Body of pancreas (tissue), 4 donors: ENCODE measurements around the gene MAST3. TPM values are rescaled to one million over a fixed set of nuclear protein-coding genes. Genes with fewer than 3 reads are reported as not detected.

Source experiments
- ATAC-seq: fragments of 150-250 bp; one replicate; pipeline ENCODE4 v1.9.1; 2016
- DNase-seq, 4 donors: peaks; one replicate each; pipeline ENCODE4 v3.0.0-alpha.2; 2019
- H3K27ac ChIP-seq, 4 donors: fragments of 200-600 bp; sonication (generic); 1 replicate in 3 of 4; 2 replicates in 1 of 4; pipeline versions ENCODE4 v1.5.1 to v1.6.1; 2016 to 2019; ENCODE audit warnings: mild to moderate bottlenecking in 1 of 4, mixed read lengths in 1 of 4, moderate library complexity in 1 of 4
- H3K27me3 ChIP-seq, 2 donors: fragments of 200-600 bp; sonication (generic); one replicate each; pipeline ENCODE4 v1.6.0; 2016; ENCODE audit warnings: mild to moderate bottlenecking in 1 of 2
- H3K36me3 ChIP-seq, 2 donors: fragments of 200-600 bp; sonication (generic); replicated peaks in 1 of 2; 2 replicates each; pipeline ENCODE4 v1.5.1; 2016; ENCODE audit warnings: low read depth in 2 of 2; ENCODE audit not compliant: insufficient read depth in 1 of 2
- H3K4me1 ChIP-seq: fragments of 200-600 bp; sonication (generic); one replicate; pipeline ENCODE4 v1.6.0; 2016
- H3K4me3 ChIP-seq, 2 donors: fragments of 200-600 bp; sonication (generic); 1 replicate in 1 of 2; 2 replicates in 1 of 2; pipeline ENCODE4 v1.5.1; 2016 to 2019
- H3K9me3 ChIP-seq, 3 donors: fragments of 200-600 bp; sonication (generic); 1 replicate in 2 of 3; 2 replicates in 1 of 3; pipeline ENCODE4 v1.5.1; 2016
- POLR2A ChIP-seq, 3 donors: fragments of 450-650 bp; IDR thresholded peaks; one replicate each; pipeline ENCODE4 v1.6.1; 2016; ENCODE audit warnings: antibody characterized with exemption in 3 of 3, mild to moderate bottlenecking in 2 of 3
- WGBS, 2 donors: methylation state at CpG; one replicate each; pipeline ENCODE4 v1.1.5; 2017; 5-methylcytosine and 5-hydroxymethylcytosine counted together
- intact Hi-C: fragments of 100-400 bp; cut with DNase I; formaldehyde crosslinking; loops from one replicate; pipeline ENCODE4 v1.15.1; 2023
- total RNA-seq, 2 donors: library from RNA; depleted of rRNA; stranded (reverse); fragments of >200 nt; gene quantifications; one replicate each; pipeline ENCODE4 v1.1.0, GENCODE V29; 2016
- TF ChIP-seq, protein P1 (sequence below), 7 experiments: fragments of 450-650 bp in 4 of 7; fragments of 200-600 bp in 3 of 7; sonication (generic) in 3 of 7; IDR thresholded peaks; one replicate each; pipeline ENCODE4 v1.5.1; 2016 to 2019; ENCODE audit warnings: antibody characterized with exemption in 7 of 7

MAST3 gene
- total RNA-seq, 2 donors from 2014 or later, result 17.6 to 35.3 TPM

DNA sequence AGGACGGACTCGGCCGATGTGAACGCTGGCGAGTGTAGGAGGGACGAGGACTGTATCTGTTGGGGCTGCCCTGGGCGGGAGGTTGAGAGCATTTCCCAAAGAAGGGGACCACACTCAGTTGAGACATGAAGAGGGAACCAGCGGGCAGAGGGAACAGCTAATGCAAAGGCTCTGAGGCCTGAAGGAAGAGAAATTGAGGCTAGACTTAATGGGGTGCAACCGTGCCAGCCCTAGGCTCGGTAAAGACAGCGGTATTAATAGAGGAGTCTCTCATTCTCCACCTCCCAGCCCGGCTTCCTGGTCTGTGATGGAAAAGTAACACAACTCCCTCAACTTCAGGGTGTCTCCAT lies 96.6 kb downstream of the MAST3 start:
- DNase-seq (no peak), ATAC-seq (no peak)
- H3K36me3 ChIP-seq, result no peaks in the 10 kb centered on the region
- H3K9me3 ChIP-seq, result no peaks in the 10 kb centered on the region
- no peaks in the 10 kb centered on the region for H3K27me3 ChIP-seq
- peak overlapping the region in 3 of 4 donors; percentile 43 to 86 (median 61) for H3K27ac ChIP-seq
- H3K4me1 ChIP-seq, result peaks cover 15% of the 10 kb centered on the region
- 40 to 51% methylated on average over 5 to 12 of the region's 12 CpGs for WGBS, 2 donors
- intact Hi-C loops, result no loop called here
- TF ChIP-seq, protein P1, sequence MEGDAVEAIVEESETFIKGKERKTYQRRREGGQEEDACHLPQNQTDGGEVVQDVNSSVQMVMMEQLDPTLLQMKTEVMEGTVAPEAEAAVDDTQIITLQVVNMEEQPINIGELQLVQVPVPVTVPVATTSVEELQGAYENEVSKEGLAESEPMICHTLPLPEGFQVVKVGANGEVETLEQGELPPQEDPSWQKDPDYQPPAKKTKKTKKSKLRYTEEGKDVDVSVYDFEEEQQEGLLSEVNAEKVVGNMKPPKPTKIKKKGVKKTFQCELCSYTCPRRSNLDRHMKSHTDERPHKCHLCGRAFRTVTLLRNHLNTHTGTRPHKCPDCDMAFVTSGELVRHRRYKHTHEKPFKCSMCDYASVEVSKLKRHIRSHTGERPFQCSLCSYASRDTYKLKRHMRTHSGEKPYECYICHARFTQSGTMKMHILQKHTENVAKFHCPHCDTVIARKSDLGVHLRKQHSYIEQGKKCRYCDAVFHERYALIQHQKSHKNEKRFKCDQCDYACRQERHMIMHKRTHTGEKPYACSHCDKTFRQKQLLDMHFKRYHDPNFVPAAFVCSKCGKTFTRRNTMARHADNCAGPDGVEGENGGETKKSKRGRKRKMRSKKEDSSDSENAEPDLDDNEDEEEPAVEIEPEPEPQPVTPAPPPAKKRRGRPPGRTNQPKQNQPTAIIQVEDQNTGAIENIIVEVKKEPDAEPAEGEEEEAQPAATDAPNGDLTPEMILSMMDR (IDR thresholded peaks at IDR 0.05), result no peak
- no peak for TF ChIP-seq POLR2A (IDR thresholded peaks at IDR 0.05)
- H3K4me3 ChIP-seq, result no peak overlapping the region

DNA sequence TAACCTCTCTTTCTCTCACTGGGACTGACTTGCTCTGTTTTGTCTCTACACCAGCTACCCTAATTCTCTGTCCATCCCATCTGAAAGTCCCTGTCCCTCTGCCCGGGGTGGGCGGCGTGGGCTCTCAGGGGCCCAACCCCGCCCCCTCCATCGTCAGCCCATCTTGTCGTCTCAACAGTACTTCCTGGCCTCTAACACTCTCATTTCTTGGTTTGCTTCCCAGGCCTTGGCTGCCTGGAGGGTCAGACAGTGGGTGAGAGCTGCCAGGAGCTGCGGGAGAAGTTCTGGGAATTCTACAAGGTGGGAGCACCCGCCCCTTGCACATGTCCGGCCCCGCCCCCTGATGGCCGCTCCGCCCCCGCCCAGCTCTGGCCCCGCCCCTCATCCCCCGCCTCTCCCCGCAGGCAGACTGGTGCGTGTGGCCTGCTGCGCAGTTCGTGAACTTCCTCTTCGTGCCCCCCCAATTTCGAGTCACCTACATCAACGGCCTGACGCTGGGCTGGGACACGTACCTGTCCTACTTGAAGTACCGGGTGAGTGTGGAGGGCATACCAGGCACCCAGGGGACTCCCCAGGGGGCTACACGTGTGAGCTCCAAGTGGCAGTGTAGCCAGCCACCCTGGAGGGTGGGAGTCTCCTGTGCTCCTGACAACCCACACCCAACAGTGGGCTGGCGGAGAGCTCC lies 97.1 kb downstream of the MAST3 start:
- intact Hi-C loops, result no loop called here
- H3K36me3 ChIP-seq, result no peaks in the 10 kb centered on the region
- ATAC-seq (no peak), DNase-seq (peak in 3 of 4 donors; percentile 24 to 50 (median 47))
- H3K27ac ChIP-seq, result peak overlapping the region in 3 of 4 donors; percentile 9 to 43 (median 23)
- no peaks in the 10 kb centered on the region for H3K27me3 ChIP-seq
- no peak for TF ChIP-seq POLR2A (IDR thresholded peaks at IDR 0.05)
- TF ChIP-seq, protein P1 (IDR thresholded peaks at IDR 0.05), result no peak
- no peaks in the 10 kb centered on the region for H3K9me3 ChIP-seq
- H3K4me3 ChIP-seq, result no peak overlapping the region
- peaks cover 15% of the 10 kb centered on the region for H3K4me1 ChIP-seq
- WGBS, 2 donors, result 42% methylated on average over 7 to 23 of the region's 27 CpGs

DNA sequence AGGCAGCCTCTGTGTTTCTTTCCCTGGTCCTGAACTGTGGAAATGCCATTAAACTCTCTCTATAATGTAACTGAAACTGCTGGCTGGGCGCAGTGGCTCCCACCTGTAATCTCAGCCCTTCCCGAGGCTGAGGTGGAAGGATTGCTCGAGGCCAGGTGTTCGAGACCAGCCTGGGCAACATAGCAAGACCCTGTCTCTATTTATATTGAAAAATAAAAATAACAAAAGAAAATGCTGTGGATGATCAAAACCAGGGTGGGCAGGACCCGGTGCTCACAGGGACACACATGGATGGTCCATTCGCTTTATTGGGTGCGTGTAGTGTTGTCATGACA lies 98.9 kb downstream of the MAST3 start:
- Histone ChIP-seq H3K27me3 (no peaks in the 10 kb centered on the region), H3K9me3 (no peaks in the 10 kb centered on the region), H3K27ac (no peak overlapping the region), H3K36me3 (no peaks in the 10 kb centered on the region), H3K4me3 (no peak overlapping the region), H3K4me1 (peaks cover 15% of the 10 kb centered on the region)
- DNase-seq, result no peak
- WGBS, 2 donors, result 80 to 87% methylated on average over 6 to 7 of the region's 7 CpGs
- TF ChIP-seq POLR2A (IDR thresholded peaks at IDR 0.05), result no peak
- TF ChIP-seq, protein P1 (IDR thresholded peaks at IDR 0.05), result no peak
- no peak for ATAC-seq
- intact Hi-C loops, result no loop called here

DNA sequence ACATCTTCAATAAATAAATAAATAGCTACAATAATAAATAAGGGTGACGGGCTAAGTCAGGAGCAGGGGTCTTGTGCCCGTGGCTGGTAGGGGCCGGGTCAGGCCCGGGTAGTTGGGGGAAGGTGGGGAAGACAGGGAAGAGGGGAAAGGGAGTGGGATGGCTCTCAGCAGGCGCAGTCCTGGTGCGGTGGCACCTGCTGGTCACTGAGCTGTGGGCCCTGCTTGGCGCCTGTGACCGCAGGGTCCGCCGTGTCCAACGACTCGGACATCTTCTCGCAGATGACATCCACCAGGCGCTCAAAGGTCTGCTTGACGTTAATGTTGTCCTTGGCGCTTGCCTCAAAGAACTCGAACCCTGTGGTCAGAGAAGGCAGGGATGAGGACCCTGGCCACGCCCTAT lies 99.7 kb downstream of the MAST3 start:
- intact Hi-C loops, result no loop called here
- H3K36me3 ChIP-seq, result no peaks in the 10 kb centered on the region
- TF ChIP-seq, protein P1 (IDR thresholded peaks at IDR 0.05), result no peak
- no peak for TF ChIP-seq POLR2A (IDR thresholded peaks at IDR 0.05)
- H3K9me3 ChIP-seq, result no peaks in the 10 kb centered on the region
- H3K27ac ChIP-seq, result no peak overlapping the region
- WGBS, 2 donors, result 89 to 90% methylated on average over 18 of the region's 18 CpGs
- H3K27me3 ChIP-seq, result no peaks in the 10 kb centered on the region
- DNase-seq (no peak), ATAC-seq (no peak)
- H3K4me3 ChIP-seq, result no peak overlapping the region
- peaks cover 12% of the 10 kb centered on the region for H3K4me1 ChIP-seq

DNA sequence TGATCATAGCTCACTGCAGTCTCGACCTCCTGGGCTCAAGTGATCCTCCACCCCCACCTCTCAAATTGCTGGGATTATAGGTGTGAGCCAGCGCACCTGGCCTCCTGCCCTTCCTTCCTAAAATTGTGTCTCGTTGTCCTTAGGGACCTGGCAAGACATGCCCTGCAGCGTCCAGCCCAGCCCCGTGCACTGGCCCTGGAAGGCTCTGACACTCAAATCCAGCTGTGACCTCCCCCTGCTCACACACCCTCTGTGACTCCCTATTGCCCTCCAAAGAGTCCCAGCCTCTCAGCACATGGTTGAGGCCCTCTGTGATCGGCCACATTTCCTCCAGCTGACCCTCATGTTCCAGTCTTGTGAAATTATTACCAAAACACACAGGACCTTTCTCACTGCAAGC lies 100.4 kb downstream of the MAST3 start:
- no peaks in the 10 kb centered on the region for H3K36me3 ChIP-seq
- H3K4me3 ChIP-seq, result no peak overlapping the region
- TF ChIP-seq, protein P1 (IDR thresholded peaks at IDR 0.05), result no peak
- no peak for TF ChIP-seq POLR2A (IDR thresholded peaks at IDR 0.05)
- no peaks in the 10 kb centered on the region for H3K27me3 ChIP-seq
- ATAC-seq (no peak), DNase-seq (no peak)
- peaks cover 18% of the 10 kb centered on the region for H3K4me1 ChIP-seq
- no peaks in the 10 kb centered on the region for H3K9me3 ChIP-seq
- WGBS, 2 donors, result 75 to 78% methylated on average over 6 of the region's 6 CpGs
- intact Hi-C loops, result no loop called here
- H3K27ac ChIP-seq, result no peak overlapping the region
